ENCODE results near the gene ADA.

ADA gene

GRCh38 chr20:44635877-44636276 is 15.6 kb downstream of the ADA start:
- H3K36me3 ChIP-seq (ENCODE audit: insufficient read depth, low read length): no peaks in the 10 kb centered on the region
- H3K4me1 ChIP-seq (ENCODE audit: insufficient read depth, low read length): peaks cover 4% of the 10 kb centered on the region
- H3K4me3 ChIP-seq (ENCODE audit: low read length): no peak overlapping the region
- no peaks in the 10 kb centered on the region for H3K9me3 ChIP-seq (ENCODE audit: low read length)
- no peak overlapping the region for H2AFZ ChIP-seq (ENCODE audit: low read depth, low read length)
- no peaks in the 10 kb centered on the region for H3K27me3 ChIP-seq (ENCODE audit: insufficient read depth, low read length)

- Histone ChIP-seq H3K9me3 (ENCODE audit: low read length) (no peaks in the 10 kb centered on the region), H3K27me3 (ENCODE audit: insufficient read depth, low read length) (no peaks in the 10 kb centered on the region), H2AFZ (ENCODE audit: low read depth, low read length) (no peak overlapping the region), H3K36me3 (ENCODE audit: insufficient read depth, low read length) (no peaks in the 10 kb centered on the region), H3K4me1 (ENCODE audit: insufficient read depth, low read length) (peaks cover 4% of the 10 kb centered on the region), H3K4me3 (ENCODE audit: low read length) (no peak overlapping the region)
Measured at GRCh38 chr20:44633872-44634600, 17.5 kb downstream of the ADA start.

GRCh38 chr20:44633187-44633810 is 18.2 kb downstream of the ADA start:
- no peaks in the 10 kb centered on the region for H3K9me3 ChIP-seq (ENCODE audit: low read length)
- no peak overlapping the region for H3K4me3 ChIP-seq (ENCODE audit: low read length)
- no peaks in the 10 kb centered on the region for H3K27me3 ChIP-seq (ENCODE audit: insufficient read depth, low read length)
- no peak overlapping the region for H2AFZ ChIP-seq (ENCODE audit: low read depth, low read length)
- H3K4me1 ChIP-seq (ENCODE audit: insufficient read depth, low read length): peaks cover 4% of the 10 kb centered on the region
- H3K36me3 ChIP-seq (ENCODE audit: insufficient read depth, low read length): no peaks in the 10 kb centered on the region

- Histone ChIP-seq H3K36me3 (ENCODE audit: insufficient read depth, low read length) (no peaks in the 10 kb centered on the region), H3K4me1 (ENCODE audit: insufficient read depth, low read length) (peaks cover 4% of the 10 kb centered on the region), H3K9me3 (ENCODE audit: low read length) (no peaks in the 10 kb centered on the region)
Measured at GRCh38 chr20:44632103-44632752, 19.3 kb downstream of the ADA start.

GRCh38 chr20:44630297-44630696 is 21.2 kb downstream of the ADA start:
- Histone ChIP-seq H2AFZ (ENCODE audit: low read depth, low read length) (no peak overlapping the region), H3K27me3 (ENCODE audit: insufficient read depth, low read length) (no peaks in the 10 kb centered on the region), H3K9me3 (ENCODE audit: low read length) (no peaks in the 10 kb centered on the region), H3K4me3 (ENCODE audit: low read length) (no peak overlapping the region), H3K4me1 (ENCODE audit: insufficient read depth, low read length) (peaks cover 4% of the 10 kb centered on the region), H3K36me3 (ENCODE audit: insufficient read depth, low read length) (no peaks in the 10 kb centered on the region)

More at GRCh38 chr20:44632103-44632752, 19.3 kb downstream of the ADA start:
- Histone ChIP-seq H2AFZ (ENCODE audit: low read depth, low read length) (no peak overlapping the region), H3K27me3 (ENCODE audit: insufficient read depth, low read length) (no peaks in the 10 kb centered on the region), H3K4me3 (ENCODE audit: low read length) (no peak overlapping the region)

- Histone ChIP-seq H3K36me3 (ENCODE audit: insufficient read depth, low read length) (no peaks in the 10 kb centered on the region), H3K27me3 (ENCODE audit: insufficient read depth, low read length) (no peaks in the 10 kb centered on the region)
Measured at GRCh38 chr20:44629542-44629941, 22.0 kb downstream of the ADA start.

GRCh38 chr20:44629017-44629385 is 22.5 kb downstream of the ADA start:
- Histone ChIP-seq H3K4me1 (ENCODE audit: insufficient read depth, low read length) (peaks cover 4% of the 10 kb centered on the region), H3K4me3 (ENCODE audit: low read length) (no peak overlapping the region)

More at GRCh38 chr20:44629542-44629941, 22.0 kb downstream of the ADA start:
- Histone ChIP-seq H3K4me1 (ENCODE audit: insufficient read depth, low read length) (peaks cover 4% of the 10 kb centered on the region), H3K9me3 (ENCODE audit: low read length) (no peaks in the 10 kb centered on the region), H2AFZ (ENCODE audit: low read depth, low read length) (no peak overlapping the region), H3K4me3 (ENCODE audit: low read length) (no peak overlapping the region)

GRCh38 chr20:44627364-44628010 is 24.0 kb downstream of the ADA start:
- Histone ChIP-seq H3K36me3 (ENCODE audit: insufficient read depth, low read length) (peaks cover 6% of the 10 kb centered on the region), H3K4me1 (ENCODE audit: insufficient read depth, low read length) (peaks cover 4% of the 10 kb centered on the region), H2AFZ (ENCODE audit: low read depth, low read length) (no peak overlapping the region), H3K27me3 (ENCODE audit: insufficient read depth, low read length) (no peaks in the 10 kb centered on the region), H3K4me3 (ENCODE audit: low read length) (no peak overlapping the region), H3K9me3 (ENCODE audit: low read length) (peaks cover 10% of the 10 kb centered on the region)

More at GRCh38 chr20:44629017-44629385, 22.5 kb downstream of the ADA start:
- Histone ChIP-seq H3K9me3 (ENCODE audit: low read length) (peaks cover 3% of the 10 kb centered on the region), H3K36me3 (ENCODE audit: insufficient read depth, low read length) (peaks cover 4% of the 10 kb centered on the region), H2AFZ (ENCODE audit: low read depth, low read length) (no peak overlapping the region), H3K27me3 (ENCODE audit: insufficient read depth, low read length) (no peaks in the 10 kb centered on the region)

- H3K36me3 ChIP-seq (ENCODE audit: insufficient read depth, low read length): peaks cover 10% of the 10 kb centered on the region
- H3K4me3 ChIP-seq (ENCODE audit: low read length): no peak overlapping the region
- no peaks in the 10 kb centered on the region for H3K4me1 ChIP-seq (ENCODE audit: insufficient read depth, low read length)
- no peaks in the 10 kb centered on the region for H3K27me3 ChIP-seq (ENCODE audit: insufficient read depth, low read length)
- H2AFZ ChIP-seq (ENCODE audit: low read depth, low read length): no peak overlapping the region
- H3K9me3 ChIP-seq (ENCODE audit: low read length): peaks cover 11% of the 10 kb centered on the region
Measured at GRCh38 chr20:44626278-44626677, 25.2 kb downstream of the ADA start.

GRCh38 chr20:44625361-44625760 is 26.1 kb downstream of the ADA start:
- no peaks in the 10 kb centered on the region for H3K4me1 ChIP-seq (ENCODE audit: insufficient read depth, low read length)
- H3K36me3 ChIP-seq (ENCODE audit: insufficient read depth, low read length): peaks cover 14% of the 10 kb centered on the region
- H3K9me3 ChIP-seq (ENCODE audit: low read length): peaks cover 11% of the 10 kb centered on the region
- H2AFZ ChIP-seq (ENCODE audit: low read depth, low read length): no peak overlapping the region
- no peaks in the 10 kb centered on the region for H3K27me3 ChIP-seq (ENCODE audit: insufficient read depth, low read length)
- no peak overlapping the region for H3K4me3 ChIP-seq (ENCODE audit: low read length)

- H3K27me3 ChIP-seq (ENCODE audit: insufficient read depth, low read length): no peaks in the 10 kb centered on the region
- no peak overlapping the region for H2AFZ ChIP-seq (ENCODE audit: low read depth, low read length)
- H3K4me1 ChIP-seq (ENCODE audit: insufficient read depth, low read length): no peaks in the 10 kb centered on the region
- peaks cover 11% of the 10 kb centered on the region for H3K9me3 ChIP-seq (ENCODE audit: low read length)
- peaks cover 19% of the 10 kb centered on the region for H3K36me3 ChIP-seq (ENCODE audit: insufficient read depth, low read length)
- no peak overlapping the region for H3K4me3 ChIP-seq (ENCODE audit: low read length)
Measured at GRCh38 chr20:44624743-44625271, 26.7 kb downstream of the ADA start.

- Histone ChIP-seq H3K27me3 (ENCODE audit: insufficient read depth, low read length) (no peaks in the 10 kb centered on the region), H3K36me3 (ENCODE audit: insufficient read depth, low read length) (peaks cover 25% of the 10 kb centered on the region), H3K4me3 (ENCODE audit: low read length) (no peak overlapping the region), H3K4me1 (ENCODE audit: insufficient read depth, low read length) (no peaks in the 10 kb centered on the region), H2AFZ (ENCODE audit: low read depth, low read length) (no peak overlapping the region), H3K9me3 (ENCODE audit: low read length) (peaks cover 11% of the 10 kb centered on the region)
Measured at GRCh38 chr20:44624152-44624551, 27.3 kb downstream of the ADA start.
